Fibroblast of lung (primary cell): ENCODE measurements around the gene POFUT2.

ENCODE experiments used
- CTCF ChIP-seq, 2 donors: IDR thresholded peaks in 1 of 2; conservative IDR thresholded peaks in 1 of 2; 1 replicate in 1 of 2; 2 replicates in 1 of 2; pipeline ENCODE4 v1.5.1; 2011 to 2012; ENCODE audit warnings: low read length in 2 of 2, control low read depth in 1 of 2, inconsistent platforms in 1 of 2, low read depth in 1 of 2, mild to moderate bottlenecking in 1 of 2
- EZH2 ChIP-seq: IDR thresholded peaks from 2 replicates; pipeline ENCODE4 v1.5.1; 2012; ENCODE audit warnings: low read length, control low read depth, mild to moderate bottlenecking; ENCODE audit errors: missing control alignments

DNA sequence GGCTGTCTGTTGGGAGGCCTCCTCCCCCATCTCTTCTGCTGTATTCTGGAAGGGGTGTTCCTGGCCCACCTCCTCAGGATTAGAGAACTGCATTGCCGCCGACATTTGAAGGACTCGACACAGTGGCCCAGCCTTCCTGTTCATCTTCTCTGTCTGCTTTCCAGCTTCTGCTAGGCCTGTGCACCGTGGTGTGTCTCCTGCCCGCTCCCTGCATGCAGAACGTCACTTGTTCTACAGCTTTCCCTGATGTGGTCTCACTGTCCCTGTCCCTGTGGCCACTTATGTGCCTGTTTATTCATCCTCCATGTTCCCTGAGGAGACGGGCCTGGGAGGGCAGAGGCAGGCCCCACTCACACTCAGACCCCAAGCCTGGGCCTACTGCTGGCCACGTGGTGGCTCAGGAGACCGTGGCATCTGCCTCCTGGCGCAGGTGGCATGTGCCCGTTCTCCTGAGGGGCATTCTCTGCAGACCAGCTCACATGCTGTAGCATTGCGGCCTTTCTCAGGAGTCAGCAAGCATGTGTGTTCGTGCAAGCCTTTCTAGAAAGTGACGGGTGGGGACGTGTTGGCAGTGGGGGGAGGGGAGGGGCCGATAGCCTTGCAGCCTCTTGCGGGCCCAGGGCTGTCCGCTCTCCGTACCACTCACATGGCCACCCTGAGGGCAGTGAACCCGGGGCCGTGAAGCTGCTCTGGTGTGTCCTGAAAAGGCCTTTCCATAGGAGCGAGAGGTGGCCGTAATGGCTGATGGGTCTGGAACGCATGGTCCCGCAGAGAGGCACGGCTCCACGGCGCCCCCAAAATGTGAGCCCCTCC, 35.9 kb downstream of the POFUT2 start:
- TF ChIP-seq CTCF (conservative IDR thresholded peaks at IDR 0.05 in 1 of 2, IDR thresholded peaks at IDR 0.05 in 1 of 2; ENCODE audit: low read depth in 1 of 2, low read length in 2 of 2) (no peak), EZH2 (no peak)
